Gastrocnemius medialis (tissue), 4 donors: ENCODE measurements around the gene PIAS2.
"Not testable (repeated sequence)": the region's sequence is repeated elsewhere in the genome, so short reads cannot be mapped to it uniquely, and the experiment has no call there.

Source experiments
- POLR2A ChIP-seq, 2 donors: fragments of 450-650 bp; IDR thresholded peaks; one replicate each; pipeline ENCODE4 v1.6.1; 2017; ENCODE audit warnings: antibody characterized with exemption in 2 of 2, mild to moderate bottlenecking in 2 of 2, moderate library complexity in 2 of 2
- TF ChIP-seq, protein P1 (sequence below), 5 experiments: fragments of 450-650 bp in 3 of 5; fragments of 200-600 bp in 2 of 5; sonication (generic) in 2 of 5; IDR thresholded peaks in 4 of 5; conservative IDR thresholded peaks in 1 of 5; 1 replicate in 4 of 5; 2 replicates in 1 of 5; pipeline ENCODE4 v1.5.1; 2016 to 2019; ENCODE audit warnings: antibody characterized with exemption in 5 of 5, mild to moderate bottlenecking in 3 of 5, moderate library complexity in 3 of 5

DNA sequence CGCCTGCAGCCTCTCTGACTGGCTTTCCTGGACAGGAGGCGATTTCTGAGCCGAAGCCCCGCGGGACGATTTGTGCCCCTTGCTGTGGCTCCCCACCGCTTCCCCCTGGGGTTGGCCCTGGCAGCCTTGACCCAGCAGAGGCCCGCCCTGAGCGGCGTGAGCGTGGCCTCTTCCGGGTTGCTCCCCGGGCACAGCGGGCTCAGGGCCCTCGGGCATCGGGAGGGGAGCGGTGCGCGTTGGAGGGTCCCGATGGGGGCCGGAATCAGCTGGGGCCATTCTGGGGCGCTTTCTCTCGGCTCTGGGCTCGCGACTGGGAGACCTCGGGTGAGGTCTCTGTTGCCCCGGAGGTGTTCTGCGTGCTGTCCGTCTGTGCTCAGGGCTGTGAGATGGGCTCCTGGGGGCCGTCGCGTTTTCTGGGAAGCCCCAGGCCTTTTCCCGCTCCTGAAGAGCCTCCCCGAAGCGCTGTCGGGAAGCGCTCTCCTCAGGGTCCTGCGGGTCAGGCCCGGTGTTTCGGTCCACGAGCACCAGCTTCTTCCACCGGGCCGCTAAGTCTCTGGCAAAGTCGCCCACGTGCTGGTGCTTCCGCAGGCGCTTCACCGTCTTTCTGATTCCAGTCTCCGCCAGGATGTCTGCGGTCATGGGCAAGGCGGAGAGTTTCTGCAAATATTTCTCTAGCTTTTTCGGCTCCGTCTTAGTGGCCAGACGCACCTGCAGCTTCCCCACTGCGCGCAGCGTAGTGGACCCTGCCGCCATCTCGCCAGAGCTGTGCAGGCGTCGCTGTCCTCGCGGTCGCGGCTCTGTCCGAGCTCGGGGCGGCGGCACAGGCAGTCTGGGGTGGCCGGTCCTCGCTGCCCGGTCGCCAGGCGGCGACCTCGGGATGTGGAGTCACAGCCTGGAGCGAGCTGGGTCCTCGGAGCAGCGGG, 46.6 kb upstream of the PIAS2 start:
- TF ChIP-seq, protein P1, sequence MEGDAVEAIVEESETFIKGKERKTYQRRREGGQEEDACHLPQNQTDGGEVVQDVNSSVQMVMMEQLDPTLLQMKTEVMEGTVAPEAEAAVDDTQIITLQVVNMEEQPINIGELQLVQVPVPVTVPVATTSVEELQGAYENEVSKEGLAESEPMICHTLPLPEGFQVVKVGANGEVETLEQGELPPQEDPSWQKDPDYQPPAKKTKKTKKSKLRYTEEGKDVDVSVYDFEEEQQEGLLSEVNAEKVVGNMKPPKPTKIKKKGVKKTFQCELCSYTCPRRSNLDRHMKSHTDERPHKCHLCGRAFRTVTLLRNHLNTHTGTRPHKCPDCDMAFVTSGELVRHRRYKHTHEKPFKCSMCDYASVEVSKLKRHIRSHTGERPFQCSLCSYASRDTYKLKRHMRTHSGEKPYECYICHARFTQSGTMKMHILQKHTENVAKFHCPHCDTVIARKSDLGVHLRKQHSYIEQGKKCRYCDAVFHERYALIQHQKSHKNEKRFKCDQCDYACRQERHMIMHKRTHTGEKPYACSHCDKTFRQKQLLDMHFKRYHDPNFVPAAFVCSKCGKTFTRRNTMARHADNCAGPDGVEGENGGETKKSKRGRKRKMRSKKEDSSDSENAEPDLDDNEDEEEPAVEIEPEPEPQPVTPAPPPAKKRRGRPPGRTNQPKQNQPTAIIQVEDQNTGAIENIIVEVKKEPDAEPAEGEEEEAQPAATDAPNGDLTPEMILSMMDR (IDR thresholded peaks at IDR 0.05 in 4 of 5, conservative IDR thresholded peaks at IDR 0.05 in 1 of 5): not testable (repeated sequence)
- TF ChIP-seq POLR2A (IDR thresholded peaks at IDR 0.05): not testable (repeated sequence)
